Ishikawa (cell line): Measurements from ENCODE around the gene KLHL11.

ENCODE experiments used
- CEBPB ChIP-seq: IDR thresholded peaks from 2 replicates; pipeline ENCODE4 v1.6.1; 2012
- EP300 ChIP-seq: IDR thresholded peaks from 2 replicates; pipeline ENCODE4 v1.6.1; 2012; ENCODE audit warnings: borderline replicate concordance
- RAD21 ChIP-seq: IDR thresholded peaks from 2 replicates; pipeline ENCODE4 v1.6.1; 2012; ENCODE audit warnings: low read depth
- REST ChIP-seq: IDR thresholded peaks from 2 replicates; pipeline ENCODE4 v1.6.1; 2012; ENCODE audit warnings: low read depth, mild to moderate bottlenecking

DNA sequence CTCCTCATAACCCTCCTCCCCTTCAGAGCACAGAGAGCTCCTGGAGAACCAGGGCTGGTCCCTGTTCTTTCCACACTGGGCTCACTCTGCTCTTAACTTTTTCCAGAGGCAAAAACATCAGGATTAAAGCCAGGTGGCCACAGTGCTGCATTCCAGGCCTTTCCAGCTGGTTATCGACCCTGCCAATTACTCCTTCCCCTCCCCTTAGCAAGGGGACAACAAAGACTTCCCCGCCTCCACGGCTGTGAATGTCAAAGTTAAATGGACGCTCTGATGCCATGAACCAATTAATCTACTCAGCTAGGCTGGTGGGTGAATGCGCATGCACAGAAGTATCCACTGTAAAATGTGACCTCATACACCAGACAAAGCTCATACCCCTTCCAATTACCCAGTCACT lies 30.4 kb upstream of the KLHL11 start:
- TF ChIP-seq EP300 (no peak), REST (no peak), CEBPB (no peak), RAD21 (no peak)
